ENCODE data around the gene DMPK. TPM values are rescaled to one million over a fixed set of nuclear protein-coding genes. Genes with fewer than 3 reads are reported as not detected.

Gene DMPK
- total RNA-seq, 2 donors from 2014 or later = 31.7 to 42.4 TPM

- peaks cover 2 to 5% of the 10 kb centered on the region in 2 donors for H3K36me3 Mint-ChIP-seq (ENCODE audit: insufficient read depth in 2 of 2)
- H3K9me3 Mint-ChIP-seq = no peaks in the 10 kb centered on the region
- DNase-seq = no peak
- H3K4me3 Mint-ChIP-seq = peak overlapping the region; percentile 87 to 92
- no peak for ATAC-seq (replicated peaks in 1 of 2)
- no peak overlapping the region for H3K27ac Mint-ChIP-seq
- peaks cover 17% of the 10 kb centered on the region for H3K4me1 Mint-ChIP-seq (ENCODE audit: low read depth)
- peaks cover 24% of the 10 kb centered on the region for H3K27me3 Mint-ChIP-seq (ENCODE audit: low read depth)
These were observed 4.2 kb downstream of the DMPK start for GRCh38 chr19:45778010-45778661.

GRCh38 chr19:45777395-45777961 is 4.8 kb downstream of the DMPK start:
- Mint-ChIP-seq H3K4me3 (no peak overlapping the region), H3K4me1 (ENCODE audit: low read depth) (peaks cover 17% of the 10 kb centered on the region), H3K9me3 (no peaks in the 10 kb centered on the region), H3K36me3 (ENCODE audit: insufficient read depth in 2 of 2) (peaks cover 2 to 5% of the 10 kb centered on the region in 2 donors), H3K27ac (no peak overlapping the region), H3K27me3 (ENCODE audit: low read depth) (peaks cover 24% of the 10 kb centered on the region)
- ATAC-seq (replicated peaks in 1 of 2) = no peak
- no peak for DNase-seq

GRCh38 chr19:45774765-45775164 is 7.5 kb downstream of the DMPK start:
- Mint-ChIP-seq H3K4me3 (no peak overlapping the region), H3K27ac (no peak overlapping the region), H3K4me1 (ENCODE audit: low read depth) (peaks cover 16% of the 10 kb centered on the region), H3K27me3 (ENCODE audit: low read depth) (peaks cover 10% of the 10 kb centered on the region), H3K9me3 (no peaks in the 10 kb centered on the region), H3K36me3 (ENCODE audit: insufficient read depth in 2 of 2) (peaks cover 2 to 5% of the 10 kb centered on the region in 2 donors)
- ATAC-seq (replicated peaks in 1 of 2) = no peak
- no peak for DNase-seq

- H3K27ac Mint-ChIP-seq = no peak overlapping the region
- H3K4me1 Mint-ChIP-seq (ENCODE audit: low read depth) = peaks cover 6% of the 10 kb centered on the region
- H3K9me3 Mint-ChIP-seq = no peaks in the 10 kb centered on the region
- H3K4me3 Mint-ChIP-seq = no peak overlapping the region
- no peaks in the 10 kb centered on the region for H3K27me3 Mint-ChIP-seq (ENCODE audit: low read depth)
- DNase-seq (no peak), ATAC-seq (replicated peaks in 1 of 2) (no peak)
- peaks cover 0 to 2% of the 10 kb centered on the region in 2 donors for H3K36me3 Mint-ChIP-seq (ENCODE audit: insufficient read depth in 2 of 2)
These were observed 8.9 kb downstream of the DMPK start for GRCh38 chr19:45773384-45773783.

GRCh38 chr19:45772912-45773311 is 9.4 kb downstream of the DMPK start:
- peaks cover 0 to 2% of the 10 kb centered on the region in 2 donors for H3K36me3 Mint-ChIP-seq (ENCODE audit: insufficient read depth in 2 of 2)
- no peak for ATAC-seq (replicated peaks in 1 of 2)
- no peak overlapping the region for H3K27ac Mint-ChIP-seq
- no peak overlapping the region for H3K4me3 Mint-ChIP-seq
- no peaks in the 10 kb centered on the region for H3K27me3 Mint-ChIP-seq (ENCODE audit: low read depth)
- H3K4me1 Mint-ChIP-seq (ENCODE audit: low read depth) = peaks cover 5% of the 10 kb centered on the region
- no peak for DNase-seq
- H3K9me3 Mint-ChIP-seq = no peaks in the 10 kb centered on the region

GRCh38 chr19:45772130-45772840 is 10.0 kb downstream of the DMPK start:
- no peaks in the 10 kb centered on the region for H3K9me3 Mint-ChIP-seq
- H3K27ac Mint-ChIP-seq = no peak overlapping the region
- H3K27me3 Mint-ChIP-seq (ENCODE audit: low read depth) = peaks cover 2% of the 10 kb centered on the region
- ATAC-seq (replicated peaks in 1 of 2) = no peak
- H3K4me1 Mint-ChIP-seq (ENCODE audit: low read depth) = peaks cover 5% of the 10 kb centered on the region
- H3K4me3 Mint-ChIP-seq = peak overlapping the region in 1 of 2 donors; percentile 10
- no peak for DNase-seq
- peaks cover 0 to 2% of the 10 kb centered on the region in 2 donors for H3K36me3 Mint-ChIP-seq (ENCODE audit: insufficient read depth in 2 of 2)

- ATAC-seq (replicated peaks in 1 of 2) (no peak), DNase-seq (no peak)
- H3K27ac Mint-ChIP-seq = no peak overlapping the region
- H3K4me3 Mint-ChIP-seq = peak overlapping the region in 1 of 2 donors; percentile 39
- no peaks in the 10 kb centered on the region for H3K9me3 Mint-ChIP-seq
- peaks cover 4% of the 10 kb centered on the region for H3K27me3 Mint-ChIP-seq (ENCODE audit: low read depth)
- H3K36me3 Mint-ChIP-seq (ENCODE audit: insufficient read depth in 2 of 2) = no peaks in the 10 kb centered on the region
- H3K4me1 Mint-ChIP-seq (ENCODE audit: low read depth) = peaks cover 5% of the 10 kb centered on the region
These were observed 10.9 kb downstream of the DMPK start for GRCh38 chr19:45771311-45771933.

GRCh38 chr19:45770192-45771101 is 11.8 kb downstream of the DMPK start:
- peak; percentile 92 to 94 for DNase-seq
- H3K36me3 Mint-ChIP-seq (ENCODE audit: insufficient read depth in 2 of 2) = no peaks in the 10 kb centered on the region
- ATAC-seq (replicated peaks in 1 of 2) = peak; percentile 73
- no peak overlapping the region for H3K27ac Mint-ChIP-seq
- no peaks in the 10 kb centered on the region for H3K9me3 Mint-ChIP-seq
- peak overlapping the region; percentile 92 to 96 for H3K4me3 Mint-ChIP-seq
- peaks cover 4% of the 10 kb centered on the region for H3K27me3 Mint-ChIP-seq (ENCODE audit: low read depth)
- peaks cover 5% of the 10 kb centered on the region for H3K4me1 Mint-ChIP-seq (ENCODE audit: low read depth)

GRCh38 chr19:45769821-45770191 is 12.5 kb downstream of the DMPK start:
- DNase-seq (peak; percentile 52 to 60), ATAC-seq (replicated peaks in 1 of 2) (peak; percentile 27 to 37)
- Mint-ChIP-seq H3K36me3 (ENCODE audit: insufficient read depth in 2 of 2) (no peaks in the 10 kb centered on the region), H3K9me3 (no peaks in the 10 kb centered on the region), H3K4me3 (peak overlapping the region; percentile 92 to 96), H3K27me3 (ENCODE audit: low read depth) (peaks cover 4% of the 10 kb centered on the region), H3K4me1 (ENCODE audit: low read depth) (peaks cover 5% of the 10 kb centered on the region), H3K27ac (peak overlapping the region; percentile 44)

GRCh38 chr19:45768984-45769782 is 13.1 kb downstream of the DMPK start, which contains the start of gene SIX5:
TSS of gene SIX5 (minus strand) at chr19:45769252. CDS start at chr19:45768844, 408 bp downstream.
- peaks cover 5% of the 10 kb centered on the region for H3K4me1 Mint-ChIP-seq (ENCODE audit: low read depth)
- peak; percentile 73 to 74 for ATAC-seq (replicated peaks in 1 of 2)

GRCh38 chr19:45768655-45768983 is 13.7 kb downstream of the DMPK start:
- no peak for ATAC-seq (replicated peaks in 1 of 2)
- Mint-ChIP-seq H3K4me3 (peak overlapping the region; percentile 92 to 96), H3K36me3 (ENCODE audit: insufficient read depth in 2 of 2) (no peaks in the 10 kb centered on the region), H3K4me1 (ENCODE audit: low read depth) (peaks cover 5% of the 10 kb centered on the region), H3K27me3 (ENCODE audit: low read depth) (peaks cover 4% of the 10 kb centered on the region), H3K9me3 (no peaks in the 10 kb centered on the region), H3K27ac (no peak overlapping the region)
- DNase-seq = peak; percentile 63

More at GRCh38 chr19:45768984-45769782, 13.1 kb downstream of the DMPK start, which contains the start of gene SIX5:
- H3K36me3 Mint-ChIP-seq (ENCODE audit: insufficient read depth in 2 of 2) = no peaks in the 10 kb centered on the region
- H3K27ac Mint-ChIP-seq = peak within 1 kb of the TSS; percentile 44
- H3K9me3 Mint-ChIP-seq = no peaks in the 10 kb centered on the region
- peaks cover 4% of the 10 kb centered on the region for H3K27me3 Mint-ChIP-seq (ENCODE audit: low read depth)
- DNase-seq = peak; percentile 99 to 100
- H3K4me3 Mint-ChIP-seq = peak within 1 kb of the TSS; percentile 92 to 96

Data from activated T-cell treated with anti-CD3 and anti-CD28 coated beads, Interleukin-2, amount 50 U/mL, for 72 hours (primary cell).